A549 (cell line): ENCODE data around the gene PPBP.

Experiments
- CHD2 ChIP-seq: fragments of 150-350 bp; IDR thresholded peaks from 2 replicates; pipeline ENCODE4 v1.6.1; 2014; ENCODE audit warnings: low read length; ENCODE audit not compliant: partially characterized antibody
- HDAC2 ChIP-seq: fragments of 200-600 bp; sonication (generic); IDR thresholded peaks from 2 replicates; pipeline ENCODE4 v1.6.1; 2016
- NPAS2 ChIP-seq: fragments of 250-450 bp; sonication (Bioruptor Pico); IDR thresholded peaks from 2 replicates; pipeline ENCODE4 v1.8.0; 2022; ENCODE audit warnings: mild to moderate bottlenecking, moderate library complexity, borderline replicate concordance
- PHF8 ChIP-seq: fragments of 200-600 bp; sonication (generic); IDR thresholded peaks from 2 replicates; pipeline ENCODE4 v1.6.1; 2016; ENCODE audit warnings: low read depth, mild to moderate bottlenecking, antibody characterized with exemption, moderate library complexity, borderline replicate concordance
- POLR2A ChIP-seq: IDR thresholded peaks from 2 replicates; pipeline ENCODE4 v1.6.1; 2012; ENCODE audit warnings: mild to moderate bottlenecking, low read length
- TF ChIP-seq, protein P1 (sequence below): fragments of >200 bp; sonication (Bioruptor Twin); formaldehyde crosslinking; IDR thresholded peaks from 3 replicates; pipeline ENCODE4 v1.5.1; 2016
- TF ChIP-seq, protein P2 (sequence below): fragments of 200-600 bp; sonication (generic); IDR thresholded peaks from 2 replicates; pipeline ENCODE4 v1.6.1; 2016; ENCODE audit warnings: antibody characterized with exemption, mild to moderate bottlenecking, moderate library complexity

DNA sequence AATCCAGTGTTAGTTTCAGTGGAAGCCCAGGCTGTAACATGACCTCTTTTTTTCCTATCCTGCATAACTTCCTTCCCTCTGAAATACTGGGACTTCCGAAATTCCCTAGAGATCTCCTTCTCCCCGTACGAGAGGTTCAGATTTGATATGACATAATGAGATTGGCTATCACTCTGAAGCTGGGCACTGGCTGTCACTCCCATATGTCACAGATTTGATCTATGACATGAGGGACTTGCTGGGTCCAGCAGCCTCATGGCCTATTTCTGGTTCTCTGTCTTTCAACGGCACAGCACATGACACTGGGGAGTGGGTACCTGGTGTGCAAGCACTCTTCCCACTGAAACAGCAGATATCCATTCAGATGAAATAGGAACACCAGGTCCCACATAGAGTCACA lies 42.9 kb downstream of the PPBP start:
- TF ChIP-seq POLR2A (no peak), PHF8 (no peak), NPAS2 (CRISPR knock-in tag) (no peak), CHD2 (no peak), HDAC2 (no peak)
- TF ChIP-seq, protein P1, sequence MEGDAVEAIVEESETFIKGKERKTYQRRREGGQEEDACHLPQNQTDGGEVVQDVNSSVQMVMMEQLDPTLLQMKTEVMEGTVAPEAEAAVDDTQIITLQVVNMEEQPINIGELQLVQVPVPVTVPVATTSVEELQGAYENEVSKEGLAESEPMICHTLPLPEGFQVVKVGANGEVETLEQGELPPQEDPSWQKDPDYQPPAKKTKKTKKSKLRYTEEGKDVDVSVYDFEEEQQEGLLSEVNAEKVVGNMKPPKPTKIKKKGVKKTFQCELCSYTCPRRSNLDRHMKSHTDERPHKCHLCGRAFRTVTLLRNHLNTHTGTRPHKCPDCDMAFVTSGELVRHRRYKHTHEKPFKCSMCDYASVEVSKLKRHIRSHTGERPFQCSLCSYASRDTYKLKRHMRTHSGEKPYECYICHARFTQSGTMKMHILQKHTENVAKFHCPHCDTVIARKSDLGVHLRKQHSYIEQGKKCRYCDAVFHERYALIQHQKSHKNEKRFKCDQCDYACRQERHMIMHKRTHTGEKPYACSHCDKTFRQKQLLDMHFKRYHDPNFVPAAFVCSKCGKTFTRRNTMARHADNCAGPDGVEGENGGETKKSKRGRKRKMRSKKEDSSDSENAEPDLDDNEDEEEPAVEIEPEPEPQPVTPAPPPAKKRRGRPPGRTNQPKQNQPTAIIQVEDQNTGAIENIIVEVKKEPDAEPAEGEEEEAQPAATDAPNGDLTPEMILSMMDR = no peak
- TF ChIP-seq, protein P2, sequence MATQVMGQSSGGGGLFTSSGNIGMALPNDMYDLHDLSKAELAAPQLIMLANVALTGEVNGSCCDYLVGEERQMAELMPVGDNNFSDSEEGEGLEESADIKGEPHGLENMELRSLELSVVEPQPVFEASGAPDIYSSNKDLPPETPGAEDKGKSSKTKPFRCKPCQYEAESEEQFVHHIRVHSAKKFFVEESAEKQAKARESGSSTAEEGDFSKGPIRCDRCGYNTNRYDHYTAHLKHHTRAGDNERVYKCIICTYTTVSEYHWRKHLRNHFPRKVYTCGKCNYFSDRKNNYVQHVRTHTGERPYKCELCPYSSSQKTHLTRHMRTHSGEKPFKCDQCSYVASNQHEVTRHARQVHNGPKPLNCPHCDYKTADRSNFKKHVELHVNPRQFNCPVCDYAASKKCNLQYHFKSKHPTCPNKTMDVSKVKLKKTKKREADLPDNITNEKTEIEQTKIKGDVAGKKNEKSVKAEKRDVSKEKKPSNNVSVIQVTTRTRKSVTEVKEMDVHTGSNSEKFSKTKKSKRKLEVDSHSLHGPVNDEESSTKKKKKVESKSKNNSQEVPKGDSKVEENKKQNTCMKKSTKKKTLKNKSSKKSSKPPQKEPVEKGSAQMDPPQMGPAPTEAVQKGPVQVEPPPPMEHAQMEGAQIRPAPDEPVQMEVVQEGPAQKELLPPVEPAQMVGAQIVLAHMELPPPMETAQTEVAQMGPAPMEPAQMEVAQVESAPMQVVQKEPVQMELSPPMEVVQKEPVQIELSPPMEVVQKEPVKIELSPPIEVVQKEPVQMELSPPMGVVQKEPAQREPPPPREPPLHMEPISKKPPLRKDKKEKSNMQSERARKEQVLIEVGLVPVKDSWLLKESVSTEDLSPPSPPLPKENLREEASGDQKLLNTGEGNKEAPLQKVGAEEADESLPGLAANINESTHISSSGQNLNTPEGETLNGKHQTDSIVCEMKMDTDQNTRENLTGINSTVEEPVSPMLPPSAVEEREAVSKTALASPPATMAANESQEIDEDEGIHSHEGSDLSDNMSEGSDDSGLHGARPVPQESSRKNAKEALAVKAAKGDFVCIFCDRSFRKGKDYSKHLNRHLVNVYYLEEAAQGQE = no peak
